GM21825 (cell line): ENCODE data around the gene ZFYVE28.
"Not testable (repeated sequence)": the region's sequence is repeated elsewhere in the genome, so short reads cannot be mapped to it uniquely, and the experiment has no call there.

Source experiments
- ATAC-seq: cut with Tn5 transposase; IDR thresholded peaks from one replicate; pipeline ENCODE4 v1.9.1; 2021; ENCODE audit warnings: mild to moderate bottlenecking, moderate library complexity; ENCODE audit not compliant: unreplicated experiment

ZFYVE28 gene

DNA sequence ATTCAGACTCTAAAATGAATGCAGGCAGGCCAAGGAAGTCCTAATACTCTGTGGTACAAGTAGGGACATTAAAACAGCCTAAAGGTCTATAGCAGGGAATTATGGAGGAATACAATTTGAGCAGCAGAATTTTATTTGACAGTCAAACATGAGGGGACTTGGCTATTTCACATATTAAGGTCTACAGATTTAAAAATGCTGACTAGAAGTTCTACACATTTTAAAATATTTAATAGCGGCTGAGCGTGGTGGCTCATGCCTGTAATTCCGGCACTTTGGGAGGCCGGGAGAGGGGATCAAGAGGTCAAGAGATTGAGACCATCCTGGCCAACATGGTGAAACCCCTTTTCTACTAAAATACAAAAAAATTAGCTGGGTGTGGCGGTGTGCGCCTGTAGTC lies 187.4 kb downstream of the ZFYVE28 start:
- ATAC-seq, result no peak

- ATAC-seq, result no peak
Measured at GRCh38 chr4:2226261-2226660, 192.2 kb downstream of the ZFYVE28 start.

DNA sequence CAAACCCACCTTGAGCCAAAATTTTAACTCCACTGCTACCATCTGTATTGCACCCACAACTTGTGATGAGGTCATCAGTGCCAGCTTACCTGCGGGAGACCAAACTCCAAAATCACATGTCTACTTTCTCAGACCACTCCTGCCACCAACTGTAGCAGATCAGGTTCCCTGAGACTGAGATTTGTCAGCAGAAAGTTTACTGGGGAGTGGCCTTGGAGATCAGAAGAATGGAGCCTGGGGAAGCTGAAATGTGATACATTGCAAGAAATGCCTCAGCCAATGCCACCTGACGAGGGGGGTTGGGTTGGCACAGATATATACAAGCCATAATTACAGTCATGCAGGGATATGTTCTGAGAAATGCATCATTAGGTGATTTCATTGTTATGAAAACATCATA lies 195.6 kb downstream of the ZFYVE28 start:
- ATAC-seq, result no peak

DNA sequence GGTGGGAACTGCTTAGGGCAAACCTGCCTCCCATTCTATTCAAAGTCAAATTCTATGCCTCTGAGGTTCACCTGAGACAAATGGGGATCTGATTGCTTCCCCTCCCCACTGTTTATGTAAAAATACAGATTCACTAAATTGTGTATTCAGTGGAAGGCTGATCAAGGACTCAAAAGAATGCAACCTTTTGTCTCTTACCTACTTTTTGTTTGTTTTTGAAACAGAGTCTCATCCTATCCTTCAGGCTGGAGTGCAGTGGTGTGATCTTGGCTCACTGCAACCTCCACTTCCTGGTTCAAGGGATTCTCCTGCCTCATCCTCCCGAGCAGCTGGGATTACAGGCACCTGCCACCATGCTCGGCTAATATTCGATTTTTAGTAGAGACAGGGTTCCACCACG lies 197.1 kb downstream of the ZFYVE28 start:
- ATAC-seq, result not testable (repeated sequence)

- peak; percentile 56 for ATAC-seq
Measured at GRCh38 chr4:2220016-2220630, 198.3 kb downstream of the ZFYVE28 start.
